NCI-H1092 (cell line): ENCODE data around the gene SLPI.

ENCODE experiments used
- DNase-seq: peaks from one replicate; lab custom pipeline; 2025; lab: John Stamatoyannopoulos, UW

Gene SLPI

GRCh38 chr20:45269754-45270270 is 15.4 kb upstream of the SLPI start:
- no peak for DNase-seq

- no peak for DNase-seq
Observed at GRCh38 chr20:45269056-45269455, 14.7 kb upstream of the SLPI start.

- DNase-seq, result no peak
Observed at GRCh38 chr20:45268531-45268930, 14.2 kb upstream of the SLPI start.

- DNase-seq, result no peak
Observed at GRCh38 chr20:45266977-45267376, 12.6 kb upstream of the SLPI start.

GRCh38 chr20:45263556-45264266 is 9.3 kb upstream of the SLPI start:
- no peak for DNase-seq

- no peak for DNase-seq
Observed at GRCh38 chr20:45258664-45259063, 4.3 kb upstream of the SLPI start.

GRCh38 chr20:45258259-45258658 is 3.9 kb upstream of the SLPI start:
- no peak for DNase-seq

GRCh38 chr20:45257711-45258110 is 3.3 kb upstream of the SLPI start:
- no peak for DNase-seq

GRCh38 chr20:45257161-45257560 is 2.8 kb upstream of the SLPI start:
- no peak for DNase-seq

GRCh38 chr20:45253261-45253660 is 1.1 kb downstream of the SLPI start:
- no peak for DNase-seq

GRCh38 chr20:45251884-45252560 is 2.3 kb downstream of the SLPI start:
- no peak for DNase-seq

GRCh38 chr20:45248609-45249008 is 5.8 kb downstream of the SLPI start:
- no peak for DNase-seq

- DNase-seq, result no peak
Observed at GRCh38 chr20:45247865-45248264, 6.5 kb downstream of the SLPI start.

- no peak for DNase-seq
Observed at GRCh38 chr20:45246109-45246508, 8.3 kb downstream of the SLPI start.

- no peak for DNase-seq
Observed at GRCh38 chr20:45238139-45238538, 16.2 kb downstream of the SLPI start.

- no peak for DNase-seq
Observed at GRCh38 chr20:45235995-45236394, 18.4 kb downstream of the SLPI start.

GRCh38 chr20:45230631-45231030 is 23.7 kb downstream of the SLPI start:
- no peak for DNase-seq

GRCh38 chr20:45229264-45230056 is 24.9 kb downstream of the SLPI start:
- no peak for DNase-seq

- no peak for DNase-seq
Observed at GRCh38 chr20:45226287-45226686, 28.1 kb downstream of the SLPI start.

- no peak for DNase-seq
Observed at GRCh38 chr20:45223136-45223535, 31.2 kb downstream of the SLPI start.

- DNase-seq, result no peak
Observed at GRCh38 chr20:45221076-45221475, 33.3 kb downstream of the SLPI start, which contains the start of gene SEMG2. TSS of gene SEMG2 (plus strand) at chr20:45221373. CDS start at chr20:45221390, 17 bp downstream.

GRCh38 chr20:45218636-45219035 is 35.7 kb downstream of the SLPI start:
- no peak for DNase-seq

GRCh38 chr20:45218124-45218523 is 36.2 kb downstream of the SLPI start:
- DNase-seq, result no peak
